Fibroblast of mammary gland (primary cell): ENCODE results near the gene BCAN.

ENCODE experiments used
- DNase-seq: peaks from one replicate; pipeline ENCODE4 v3.0.0-alpha.2; 2010; ENCODE audit warnings: low read depth
- H3K4me3 ChIP-seq: 2 replicates; pipeline ENCODE4 v1.5.1; 2011; ENCODE audit warnings: low read depth, mild to moderate bottlenecking, low read length, moderate library complexity; ENCODE audit not compliant: control insufficient read depth
- TF ChIP-seq, protein P1 (sequence below): conservative IDR thresholded peaks from 2 replicates; pipeline ENCODE4 v1.5.1; 2011; ENCODE audit warnings: low read depth, low read length, inconsistent platforms; ENCODE audit not compliant: control insufficient read depth, insufficient read depth

The BCAN gene

DNA sequence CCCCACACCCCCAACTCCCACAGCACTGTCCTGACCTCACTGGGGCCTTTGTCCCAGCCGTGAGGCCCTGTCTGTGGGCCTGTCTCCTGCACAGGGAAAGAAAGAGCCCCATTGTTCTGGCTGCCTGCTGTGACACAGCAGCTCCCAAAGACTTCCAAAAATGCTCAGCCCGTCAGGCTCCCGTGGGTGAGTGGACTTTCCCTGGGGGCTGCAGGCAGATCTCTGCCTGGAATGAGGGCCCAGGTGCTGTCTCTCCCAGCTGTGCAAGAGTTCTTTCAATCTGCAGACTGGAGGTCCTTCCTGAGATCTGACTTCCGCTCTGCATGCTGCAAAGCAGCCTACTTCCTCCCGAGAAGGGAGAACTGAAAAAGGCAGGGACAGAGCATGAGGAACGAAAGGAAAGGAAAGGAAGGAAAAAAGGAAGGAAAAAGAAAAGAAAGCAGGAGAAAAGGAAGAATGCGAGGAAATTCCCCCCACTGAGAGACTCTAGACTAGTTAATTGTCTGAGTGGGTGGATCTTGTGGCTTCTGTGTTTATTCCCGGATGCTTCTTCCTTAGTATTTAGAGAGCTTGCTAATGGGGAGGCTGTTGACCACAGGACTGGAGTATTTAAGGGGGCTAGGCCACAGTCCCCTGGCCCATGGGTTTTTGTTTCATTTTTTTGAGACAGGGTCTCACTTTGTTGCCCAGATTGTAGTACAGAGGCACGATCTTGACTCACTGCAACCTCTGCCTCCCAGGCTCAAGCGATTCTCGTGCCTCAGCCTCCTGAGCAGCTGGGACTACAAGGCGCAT lies 20.3 kb downstream of the BCAN start:
- DNase-seq = peak; percentile 28
- TF ChIP-seq, protein P1, sequence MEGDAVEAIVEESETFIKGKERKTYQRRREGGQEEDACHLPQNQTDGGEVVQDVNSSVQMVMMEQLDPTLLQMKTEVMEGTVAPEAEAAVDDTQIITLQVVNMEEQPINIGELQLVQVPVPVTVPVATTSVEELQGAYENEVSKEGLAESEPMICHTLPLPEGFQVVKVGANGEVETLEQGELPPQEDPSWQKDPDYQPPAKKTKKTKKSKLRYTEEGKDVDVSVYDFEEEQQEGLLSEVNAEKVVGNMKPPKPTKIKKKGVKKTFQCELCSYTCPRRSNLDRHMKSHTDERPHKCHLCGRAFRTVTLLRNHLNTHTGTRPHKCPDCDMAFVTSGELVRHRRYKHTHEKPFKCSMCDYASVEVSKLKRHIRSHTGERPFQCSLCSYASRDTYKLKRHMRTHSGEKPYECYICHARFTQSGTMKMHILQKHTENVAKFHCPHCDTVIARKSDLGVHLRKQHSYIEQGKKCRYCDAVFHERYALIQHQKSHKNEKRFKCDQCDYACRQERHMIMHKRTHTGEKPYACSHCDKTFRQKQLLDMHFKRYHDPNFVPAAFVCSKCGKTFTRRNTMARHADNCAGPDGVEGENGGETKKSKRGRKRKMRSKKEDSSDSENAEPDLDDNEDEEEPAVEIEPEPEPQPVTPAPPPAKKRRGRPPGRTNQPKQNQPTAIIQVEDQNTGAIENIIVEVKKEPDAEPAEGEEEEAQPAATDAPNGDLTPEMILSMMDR = no peak
- H3K4me3 ChIP-seq = no peak overlapping the region

GRCh38 chr1:156662800-156663055 lies 20.8 kb downstream of the BCAN start:
- H3K4me3 ChIP-seq = no peak overlapping the region
- TF ChIP-seq, protein P1 = no peak
- no peak for DNase-seq

GRCh38 chr1:156663178-156663577 lies 21.3 kb downstream of the BCAN start:
- TF ChIP-seq, protein P1 = no peak
- peak; percentile 36 for DNase-seq
- no peak overlapping the region for H3K4me3 ChIP-seq

- H3K4me3 ChIP-seq = no peak overlapping the region
- TF ChIP-seq, protein P1 = no peak
- no peak for DNase-seq
Measured at GRCh38 chr1:156664046-156664766, 22.3 kb downstream of the BCAN start.

DNA sequence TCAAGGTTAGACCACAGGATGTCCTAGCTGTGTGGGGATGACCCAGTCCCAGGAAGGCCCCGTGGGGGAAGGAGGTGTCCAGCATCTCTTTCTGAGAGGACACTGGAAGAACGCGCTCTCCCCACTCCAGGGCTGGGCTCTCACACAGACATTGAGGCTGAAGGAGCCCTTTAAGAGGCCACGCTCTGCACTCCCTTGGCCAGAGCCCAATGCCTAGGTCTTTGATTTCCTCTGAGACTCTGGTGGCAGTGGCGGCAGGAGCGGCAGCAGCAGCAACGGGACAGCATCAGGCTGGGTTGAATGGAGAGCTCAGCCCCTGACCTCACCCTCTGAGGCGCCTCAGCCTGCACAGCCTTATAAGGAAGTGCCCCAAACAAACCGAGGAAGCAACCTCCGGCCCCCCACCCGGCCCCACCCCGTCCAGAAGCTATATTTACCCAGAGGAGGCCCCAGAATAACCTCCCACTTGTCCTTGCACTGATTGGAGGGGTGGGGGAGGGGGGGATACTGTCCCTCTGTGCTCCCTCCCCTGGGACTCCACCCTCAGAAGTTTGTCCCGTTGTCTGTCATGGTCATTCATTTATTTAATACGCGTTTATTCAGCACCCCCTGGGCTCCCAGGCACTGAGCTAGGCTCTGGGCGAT lies 23.0 kb downstream of the BCAN start:
- TF ChIP-seq, protein P1 = no peak
- no peak overlapping the region for H3K4me3 ChIP-seq
- DNase-seq = no peak

- no peak overlapping the region for H3K4me3 ChIP-seq
- TF ChIP-seq, protein P1 = no peak
- DNase-seq = no peak
Measured at GRCh38 chr1:156665539-156665938, 23.6 kb downstream of the BCAN start.
